ENCODE results near the gene ATP8B4.
"Not testable (repeated sequence)": the region's sequence is repeated elsewhere in the genome, so short reads cannot be mapped to it uniquely, and the experiment has no call there.

Gene ATP8B4

DNA sequence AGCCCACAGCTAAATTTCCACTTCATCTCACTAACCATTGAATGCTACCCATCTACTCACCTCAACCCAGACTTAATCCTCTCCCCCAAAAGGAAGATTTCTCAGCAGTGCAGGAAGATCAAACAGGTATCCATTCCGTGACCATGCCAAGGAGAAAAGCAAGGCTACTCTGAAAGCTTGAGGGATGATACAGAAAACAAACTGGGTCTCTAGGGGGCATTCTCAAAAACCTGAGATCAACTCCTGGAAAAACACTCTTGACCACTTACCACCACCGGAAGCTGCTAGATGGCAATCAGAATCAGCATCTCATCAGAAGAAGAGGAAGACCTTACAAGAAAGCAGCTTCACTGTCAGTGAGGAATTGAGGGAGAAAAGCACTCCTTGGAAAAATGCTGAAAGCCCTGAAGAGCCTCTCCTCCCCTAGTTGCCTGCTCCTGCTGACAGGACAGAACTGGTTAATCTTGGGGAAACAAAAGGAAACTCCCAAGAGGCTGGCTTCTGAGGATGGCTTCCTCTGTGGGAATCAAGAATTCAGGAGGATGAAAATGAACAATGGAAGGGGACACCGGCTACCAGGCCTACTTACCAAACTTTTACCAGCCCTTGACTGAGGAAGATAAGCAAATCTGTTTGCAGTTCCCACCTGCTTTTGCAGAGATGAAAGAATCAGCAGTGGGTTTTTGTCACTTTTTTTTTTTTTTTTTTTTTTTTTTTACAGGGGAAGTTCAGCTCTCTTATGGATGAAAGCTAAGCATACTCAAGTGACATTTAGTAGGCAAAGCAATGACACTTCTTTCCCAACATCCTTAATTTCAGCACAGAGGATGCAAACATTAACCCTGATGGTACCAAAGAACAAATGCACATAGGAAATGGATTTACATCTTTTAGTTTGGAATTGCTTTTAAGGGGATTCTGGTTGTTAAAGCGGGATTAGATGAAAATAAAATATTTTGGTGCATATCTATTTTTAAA lies at the start of gene ATP8B4:
ATP8B4 (minus strand) TSS at position 171 of the 978 bp plus-strand sequence. CDS start 12,267 bp downstream, outside the sequence.
- no peak for TF ChIP-seq Cebpa-rat (IDR thresholded peaks at IDR 0.05)
- peaks cover 0 to 15% (median 7%) of the 10 kb centered on the region in 11 experiments; a peak in 10 of 22 replicates for H3K9me3 ChIP-seq (replicated peaks in 1 of 11)
- peaks cover 7 to 59% (median 29%) of the 10 kb centered on the region in 10 experiments; a peak in 19 of 20 replicates for H3K4me1 ChIP-seq
- H3K36me3 ChIP-seq: no peaks in the 10 kb centered on the region
- H3K9ac ChIP-seq: peak within 1 kb of the TSS in 3 of 11 experiments; percentile 8 to 56 (median 9); a peak in 4 of 22 replicates
- H4K20me1 ChIP-seq: no peaks in the 10 kb centered on the region
- peak within 1 kb of the TSS in 3 of 11 experiments; percentile 13 to 53 (median 16); a peak in 4 of 22 replicates for H3K27ac ChIP-seq
- H3K27me3 ChIP-seq: no peaks in the 10 kb centered on the region
- H3K4me2 ChIP-seq: peak within 1 kb of the TSS; percentile 14 to 84 (median 53); a peak in 19 of 22 replicates
- H3K4me3 ChIP-seq: peak within 1 kb of the TSS in 3 of 10 experiments; percentile 10 to 44 (median 14); a peak in 6 of 20 replicates

DNA sequence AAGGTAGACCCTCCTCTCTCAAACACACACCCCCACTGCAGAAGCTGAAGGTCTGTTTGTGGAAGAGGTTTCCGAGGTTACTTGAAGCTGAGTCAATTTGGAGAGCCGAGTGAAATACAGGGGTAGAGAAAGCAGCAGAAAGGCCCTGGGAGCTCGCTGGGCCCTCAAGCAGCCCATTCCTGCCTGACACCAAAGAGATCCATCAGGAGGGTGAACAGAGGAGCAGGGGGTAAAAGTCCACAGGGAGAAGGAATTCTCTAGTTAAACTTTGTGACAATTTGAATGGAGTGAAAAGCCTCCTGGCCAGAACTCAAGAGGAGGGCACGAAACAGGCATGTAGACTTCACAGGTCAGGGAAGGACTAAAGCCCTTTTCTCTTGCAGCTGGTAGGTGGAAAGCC lies 49.3 kb upstream of the ATP8B4 start:
- TF ChIP-seq Cebpa-rat (IDR thresholded peaks at IDR 0.05): no peak
- Histone ChIP-seq H3K36me3 (no peaks in the 10 kb centered on the region), H3K9me3 (replicated peaks in 1 of 11) (peaks cover 9 to 40% (median 31%) of the 10 kb centered on the region in 11 experiments; a peak in 21 of 22 replicates), H4K20me1 (no peaks in the 10 kb centered on the region), H3K4me2 (peak overlapping the region in 2 of 11 experiments; percentile 7 to 18; a peak in 1 of 22 replicates), H3K27me3 (no peaks in the 10 kb centered on the region), H3K4me1 (peaks cover 0 to 7% (median 2%) of the 10 kb centered on the region in 10 experiments; a peak in 4 of 20 replicates), H3K27ac (no peak overlapping the region), H3K9ac (no peak overlapping the region), H3K4me3 (no peak overlapping the region)

DNA sequence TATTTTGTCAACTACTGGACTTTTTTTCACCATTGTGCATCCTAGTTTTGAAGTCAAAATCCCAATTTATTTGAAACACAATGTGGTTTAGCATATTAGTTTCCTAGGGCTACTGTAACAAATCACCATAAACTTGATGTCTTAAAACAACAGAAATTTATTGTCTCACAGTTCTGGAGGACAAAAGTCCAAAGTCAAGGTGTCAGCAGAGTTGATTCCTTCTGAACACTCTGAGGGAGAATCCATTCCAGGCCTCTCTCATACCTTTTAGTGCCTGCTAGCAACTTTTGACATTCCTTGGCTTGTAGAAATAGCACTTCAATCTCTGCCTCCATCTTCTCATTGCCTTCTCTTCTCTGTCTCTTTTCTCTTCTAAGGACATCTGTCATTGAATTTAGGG lies 48.1 kb upstream of the ATP8B4 start:
- peaks cover 0 to 8% (median 2%) of the 10 kb centered on the region in 10 experiments; a peak in 4 of 20 replicates for H3K4me1 ChIP-seq
- peaks cover 8 to 31% (median 24%) of the 10 kb centered on the region in 11 experiments; a peak in 20 of 22 replicates for H3K9me3 ChIP-seq (replicated peaks in 1 of 11)
- H4K20me1 ChIP-seq: no peaks in the 10 kb centered on the region
- H3K4me3 ChIP-seq: no peak overlapping the region
- no peaks in the 10 kb centered on the region for H3K36me3 ChIP-seq
- H3K4me2 ChIP-seq: no peak overlapping the region
- H3K27me3 ChIP-seq: no peaks in the 10 kb centered on the region
- no peak overlapping the region for H3K27ac ChIP-seq
- no peak overlapping the region for H3K9ac ChIP-seq
- TF ChIP-seq Cebpa-rat (IDR thresholded peaks at IDR 0.05): no peak

DNA sequence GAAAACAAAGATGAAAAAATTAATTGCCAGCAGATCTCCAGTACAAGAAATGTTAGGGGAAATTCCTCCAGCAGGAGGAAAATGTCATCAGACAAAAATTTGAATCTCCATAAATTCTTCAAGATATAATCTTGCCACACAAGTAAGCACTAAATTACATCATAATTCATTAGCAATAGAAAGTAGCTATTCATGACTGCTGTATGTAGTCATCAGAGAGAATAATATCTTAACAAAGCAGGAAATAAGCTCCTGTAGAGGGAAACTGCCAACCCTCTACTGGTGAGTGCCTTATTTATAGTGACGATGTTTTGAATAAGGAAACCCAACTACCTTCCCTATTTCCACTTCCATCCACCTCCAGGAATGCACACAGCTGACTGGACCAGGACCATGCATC lies 47.2 kb upstream of the ATP8B4 start:
- TF ChIP-seq Cebpa-rat (IDR thresholded peaks at IDR 0.05): no peak
- Histone ChIP-seq H3K9me3 (replicated peaks in 1 of 11) (peaks cover 3 to 25% (median 15%) of the 10 kb centered on the region in 11 experiments; a peak in 15 of 22 replicates), H3K27me3 (no peaks in the 10 kb centered on the region), H3K27ac (no peak overlapping the region), H4K20me1 (no peaks in the 10 kb centered on the region), H3K36me3 (no peaks in the 10 kb centered on the region), H3K4me1 (peaks cover 0 to 8% (median 2%) of the 10 kb centered on the region in 10 experiments; a peak in 4 of 20 replicates), H3K4me3 (no peak overlapping the region), H3K9ac (no peak overlapping the region), H3K4me2 (no peak overlapping the region)

DNA sequence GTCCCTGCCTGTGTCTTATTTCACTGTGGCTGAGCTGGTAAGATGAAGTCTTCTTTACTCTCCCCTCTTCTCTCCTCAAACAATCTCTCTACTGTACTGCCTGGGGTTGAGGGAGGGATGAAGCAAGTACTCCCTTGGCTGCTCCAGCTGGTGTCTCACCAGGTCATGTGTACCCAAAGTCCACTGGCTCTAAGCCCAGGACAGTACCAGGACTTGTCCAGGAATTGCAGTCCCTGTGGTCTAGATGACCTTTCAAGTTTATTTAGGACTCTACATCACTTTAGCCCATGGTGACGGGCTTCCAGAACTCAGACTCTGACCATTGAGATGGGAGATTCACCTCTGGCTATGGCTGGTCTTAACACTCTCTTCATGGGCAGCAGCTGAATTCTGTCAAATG lies 45.4 kb upstream of the ATP8B4 start:
- peaks cover 0 to 8% (median 2%) of the 10 kb centered on the region in 10 experiments; a peak in 4 of 20 replicates for H3K4me1 ChIP-seq
- H3K9ac ChIP-seq: no peak overlapping the region
- no peaks in the 10 kb centered on the region for H3K27me3 ChIP-seq
- H4K20me1 ChIP-seq: no peaks in the 10 kb centered on the region
- no peaks in the 10 kb centered on the region for H3K36me3 ChIP-seq
- H3K4me2 ChIP-seq: no peak overlapping the region
- no peak overlapping the region for H3K27ac ChIP-seq
- no peak for TF ChIP-seq Cebpa-rat (IDR thresholded peaks at IDR 0.05)
- no peak overlapping the region for H3K4me3 ChIP-seq
- H3K9me3 ChIP-seq (replicated peaks in 1 of 11): peaks cover 0 to 25% (median 16%) of the 10 kb centered on the region in 11 experiments; a peak in 15 of 22 replicates

DNA sequence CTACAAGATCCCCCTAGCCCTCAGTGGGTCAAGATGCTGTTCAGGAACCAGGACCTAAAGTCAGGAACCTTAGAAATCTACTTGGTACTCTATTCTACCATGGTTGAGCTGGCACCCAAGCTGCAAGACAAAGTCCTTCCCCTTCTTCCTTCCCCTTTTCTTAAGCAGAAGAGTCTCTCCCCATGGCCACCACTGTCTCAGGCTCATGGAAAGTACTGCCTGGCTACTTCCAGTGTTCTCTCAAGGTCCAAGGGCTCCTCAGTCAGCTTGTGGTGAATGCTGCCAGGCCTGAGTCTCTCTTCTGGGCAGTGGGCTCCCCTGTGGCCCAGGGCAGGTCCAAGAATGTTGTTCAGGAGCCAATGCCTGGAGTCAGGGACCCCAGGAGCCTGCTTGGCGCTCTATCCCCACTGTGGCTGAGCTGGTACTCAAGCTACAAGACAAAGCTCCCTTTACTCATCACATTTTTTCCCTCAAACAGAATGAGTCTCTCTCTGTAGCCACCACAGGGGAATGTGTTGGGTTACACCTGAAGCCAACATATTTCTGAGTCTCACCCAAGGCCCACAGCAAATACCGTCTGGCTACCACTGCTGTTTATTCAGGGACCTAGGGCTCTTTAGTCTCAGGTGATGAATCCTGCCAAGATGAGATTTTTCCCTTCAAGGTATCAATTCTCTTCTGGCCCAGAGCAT lies 44.8 kb upstream of the ATP8B4 start:
- Histone ChIP-seq H4K20me1 (no peaks in the 10 kb centered on the region), H3K9me3 (replicated peaks in 1 of 11) (peaks cover 0 to 21% (median 16%) of the 10 kb centered on the region in 11 experiments; a peak in 13 of 22 replicates), H3K27ac (no peak overlapping the region; a peak in 1 of 22 replicates), H3K4me3 (no peak overlapping the region), H3K9ac (no peak overlapping the region), H3K36me3 (no peaks in the 10 kb centered on the region), H3K27me3 (no peaks in the 10 kb centered on the region), H3K4me2 (peak overlapping the region in 1 of 11 experiments; percentile 34; a peak in 1 of 22 replicates), H3K4me1 (peaks cover 0 to 8% (median 2%) of the 10 kb centered on the region in 10 experiments; a peak in 4 of 20 replicates)
- TF ChIP-seq Cebpa-rat (IDR thresholded peaks at IDR 0.05): no peak

GRCh38 chr15:50162969-50163718 lies 44.1 kb upstream of the ATP8B4 start:
- Histone ChIP-seq H3K4me2 (no peak overlapping the region), H3K9ac (no peak overlapping the region), H3K9me3 (replicated peaks in 1 of 11) (peaks cover 0 to 27% (median 18%) of the 10 kb centered on the region in 11 experiments; a peak in 13 of 22 replicates), H3K27ac (no peak overlapping the region), H3K4me3 (no peak overlapping the region), H4K20me1 (no peaks in the 10 kb centered on the region), H3K36me3 (no peaks in the 10 kb centered on the region), H3K27me3 (no peaks in the 10 kb centered on the region), H3K4me1 (peaks cover 0 to 8% (median 2%) of the 10 kb centered on the region in 10 experiments; a peak in 4 of 20 replicates)
- no peak for TF ChIP-seq Cebpa-rat (IDR thresholded peaks at IDR 0.05)

- H3K4me1 ChIP-seq, H3K9ac ChIP-seq, H3K27ac ChIP-seq, H3K4me2 ChIP-seq, H3K27me3 ChIP-seq, H4K20me1 ChIP-seq, H3K36me3 ChIP-seq, H3K4me3 ChIP-seq: not testable (repeated sequence)
- peaks cover 9 to 37% (median 23%) of the 10 kb centered on the region in 11 experiments; a peak in 20 of 22 replicates for H3K9me3 ChIP-seq (replicated peaks in 1 of 11)
These were observed 39.2 kb upstream of the ATP8B4 start for GRCh38 chr15:50158236-50158635.

Data from BLaER1 treated with 17β-estradiol and CSF1 and Interleukin-3, amounts not matched to agents 10 nM and 100 nM (cell line).